Lung (tissue), 12 donors: ENCODE data around the gene LRRN4. TPM values are rescaled to one million over a fixed set of nuclear protein-coding genes. Genes with fewer than 3 reads are reported as not detected.

ENCODE experiments used
- ATAC-seq: fragments of 200-7000 bp; cut with Tn5 transposase; one replicate; pipeline ENCODE4 v1.9.1; 2020; ENCODE audit warnings: moderate number of reproducible peaks; ENCODE audit not compliant: insufficient read depth, low FRiP score
- DNase-seq, 3 donors: peaks; one replicate each; pipeline ENCODE4 v3.0.0-alpha.2; 2013 to 2017
- H3K27ac ChIP-seq, 2 donors: one replicate each; pipeline ENCODE4 v1.5.1; 2013; ENCODE audit warnings: mild to moderate bottlenecking in 2 of 2, moderate library complexity in 2 of 2, control low read depth in 1 of 2, inconsistent platforms in 1 of 2, low read depth in 1 of 2, low read length in 1 of 2
- H3K27me3 ChIP-seq, 3 donors: one replicate each; pipeline ENCODE4 v1.5.1; 2013; ENCODE audit warnings: low read length in 2 of 3; ENCODE audit not compliant: control insufficient read depth in 3 of 3, insufficient read depth in 3 of 3
- H3K36me3 ChIP-seq, 4 donors: one replicate each; pipeline ENCODE4 v1.5.1; 2013; ENCODE audit warnings: low read length in 4 of 4, mild to moderate bottlenecking in 1 of 4, moderate library complexity in 1 of 4; ENCODE audit not compliant: control insufficient read depth in 4 of 4, insufficient read depth in 4 of 4
- H3K4me1 ChIP-seq, 5 donors: one replicate each; pipeline ENCODE4 v1.5.1; 2013; ENCODE audit warnings: low read length in 5 of 5, mild to moderate bottlenecking in 2 of 5, moderate library complexity in 1 of 5; ENCODE audit not compliant: control insufficient read depth in 5 of 5, insufficient read depth in 5 of 5
- H3K4me3 ChIP-seq: one replicate; pipeline ENCODE4 v1.5.1; 2013; ENCODE audit warnings: mild to moderate bottlenecking, control low read depth, moderate library complexity
- H3K9ac ChIP-seq, 2 donors: one replicate each; pipeline ENCODE4 v1.5.1; 2013; ENCODE audit warnings: low read length in 2 of 2, control low read depth in 1 of 2; ENCODE audit not compliant: insufficient read depth in 1 of 2
- H3K9me3 ChIP-seq, 4 donors: one replicate each; pipeline ENCODE4 v1.5.1; 2013; ENCODE audit warnings: low read length in 3 of 4, mild to moderate bottlenecking in 1 of 4, moderate library complexity in 1 of 4; ENCODE audit not compliant: control insufficient read depth in 4 of 4, insufficient read depth in 3 of 4
- WGBS, 2 donors: extraction: QIAGEN DNeasy Blood & Tissue Kit; methylation state at CpG; one replicate each; pipeline ENCODE4 v1.1.7; 2013; 5-methylcytosine and 5-hydroxymethylcytosine counted together
- polyA plus RNA-seq, 2 donors: library from polyadenylated mRNA; stranded (reverse); fragments of 200-250 nt; gene quantifications; one replicate each; pipeline ENCODE4 v1.2.1, GENCODE V29; 2013
- total RNA-seq, 2 donors: library from RNA; depleted of rRNA in 1 of 2; stranded (reverse); fragments of >200 nt in 1 of 2; gene quantifications; one replicate each; pipeline ENCODE4 v1.2.1, GENCODE V29; 2014 to 2021
- TF ChIP-seq, protein P1 (sequence below): IDR thresholded peaks from 2 replicates; pipeline ENCODE4 v1.5.1; 2012; ENCODE audit warnings: mild to moderate bottlenecking; ENCODE audit errors: control extremely low read depth, extremely low read depth
- donor health status: control.
- donor health status: control.
- donor health status: Bipolar disorder and iron deficiency.
- donor health status: healthy.
- donor health status: DM: yes; HTN: yes; CAD: no.

Gene LRRN4
- total and polyA plus RNA-seq, 4 donors, result 9.8 to 62.3 (median 23.5) TPM

- no peak overlapping the region for H3K4me3 ChIP-seq
- TF ChIP-seq, protein P1, sequence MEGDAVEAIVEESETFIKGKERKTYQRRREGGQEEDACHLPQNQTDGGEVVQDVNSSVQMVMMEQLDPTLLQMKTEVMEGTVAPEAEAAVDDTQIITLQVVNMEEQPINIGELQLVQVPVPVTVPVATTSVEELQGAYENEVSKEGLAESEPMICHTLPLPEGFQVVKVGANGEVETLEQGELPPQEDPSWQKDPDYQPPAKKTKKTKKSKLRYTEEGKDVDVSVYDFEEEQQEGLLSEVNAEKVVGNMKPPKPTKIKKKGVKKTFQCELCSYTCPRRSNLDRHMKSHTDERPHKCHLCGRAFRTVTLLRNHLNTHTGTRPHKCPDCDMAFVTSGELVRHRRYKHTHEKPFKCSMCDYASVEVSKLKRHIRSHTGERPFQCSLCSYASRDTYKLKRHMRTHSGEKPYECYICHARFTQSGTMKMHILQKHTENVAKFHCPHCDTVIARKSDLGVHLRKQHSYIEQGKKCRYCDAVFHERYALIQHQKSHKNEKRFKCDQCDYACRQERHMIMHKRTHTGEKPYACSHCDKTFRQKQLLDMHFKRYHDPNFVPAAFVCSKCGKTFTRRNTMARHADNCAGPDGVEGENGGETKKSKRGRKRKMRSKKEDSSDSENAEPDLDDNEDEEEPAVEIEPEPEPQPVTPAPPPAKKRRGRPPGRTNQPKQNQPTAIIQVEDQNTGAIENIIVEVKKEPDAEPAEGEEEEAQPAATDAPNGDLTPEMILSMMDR, result no peak
- ATAC-seq, result no peak
- DNase-seq, result no peak
- H3K36me3 ChIP-seq, result no peaks in the 10 kb centered on the region
- no peaks in the 10 kb centered on the region for H3K4me1 ChIP-seq
- WGBS, 2 donors, result 76 to 86% methylated on average over 2 of the region's 2 CpGs
- no peak overlapping the region for H3K27ac ChIP-seq
- no peak overlapping the region for H3K9ac ChIP-seq
- H3K27me3 ChIP-seq, result no peaks in the 10 kb centered on the region
- no peaks in the 10 kb centered on the region for H3K9me3 ChIP-seq
Observed at GRCh38 chr20:6069669-6070068, 15.8 kb upstream of the LRRN4 start.

GRCh38 chr20:6067763-6068318, 14.0 kb upstream of the LRRN4 start:
- DNase-seq (no peak), ATAC-seq (no peak)
- no peak overlapping the region for H3K27ac ChIP-seq
- no peak overlapping the region for H3K9ac ChIP-seq
- H3K36me3 ChIP-seq, result no peaks in the 10 kb centered on the region
- no peak overlapping the region for H3K4me3 ChIP-seq
- H3K4me1 ChIP-seq, result no peaks in the 10 kb centered on the region
- no peaks in the 10 kb centered on the region for H3K27me3 ChIP-seq
- no peaks in the 10 kb centered on the region for H3K9me3 ChIP-seq
- 83 to 86% methylated on average over 4 of the region's 4 CpGs for WGBS, 2 donors
- TF ChIP-seq, protein P1, result no peak

DNA sequence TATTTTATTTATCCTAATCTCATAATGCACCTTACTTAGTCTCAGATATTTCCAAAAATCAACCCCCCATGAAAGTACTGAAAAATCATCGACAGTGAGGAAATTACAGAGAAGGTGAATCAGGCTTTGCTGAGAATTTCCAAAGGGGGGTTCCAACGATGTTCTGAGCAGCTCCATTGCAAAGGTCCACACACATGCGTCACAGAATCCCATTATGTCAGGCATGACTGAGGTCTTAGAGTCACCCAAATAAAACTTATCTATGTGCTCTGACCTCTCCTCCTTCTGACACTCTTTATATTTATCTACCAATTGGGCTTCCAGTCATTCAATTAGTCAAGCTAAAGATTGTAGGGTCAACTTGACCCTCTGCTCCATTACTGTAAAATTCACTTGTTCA, 12.7 kb upstream of the LRRN4 start:
- Histone ChIP-seq H3K4me1 (no peaks in the 10 kb centered on the region), H3K27me3 (no peaks in the 10 kb centered on the region), H3K9ac (no peak overlapping the region), H3K36me3 (no peaks in the 10 kb centered on the region), H3K27ac (no peak overlapping the region), H3K4me3 (no peak overlapping the region), H3K9me3 (no peaks in the 10 kb centered on the region)
- DNase-seq (no peak), ATAC-seq (no peak)
- TF ChIP-seq, protein P1, result no peak
- WGBS, 2 donors, result 84 to 87% methylated on average over 3 of the region's 3 CpGs

- Histone ChIP-seq H3K27ac (no peak overlapping the region), H3K9ac (no peak overlapping the region), H3K27me3 (peaks cover 0 to 3% (median 0%) of the 10 kb centered on the region in 3 donors), H3K36me3 (no peaks in the 10 kb centered on the region), H3K9me3 (no peaks in the 10 kb centered on the region), H3K4me1 (peaks cover 0 to 6% (median 0%) of the 10 kb centered on the region in 5 donors), H3K4me3 (no peak overlapping the region)
- ATAC-seq (no peak), DNase-seq (no peak)
- TF ChIP-seq, protein P1, result no peak
- 58 to 62% methylated on average over 2 of the region's 2 CpGs for WGBS, 2 donors
Observed at GRCh38 chr20:6061544-6061943, 7.7 kb upstream of the LRRN4 start.
